ENCODE measurements around the gene FAM72C. TPM values are rescaled to one million over a fixed set of nuclear protein-coding genes. Genes with fewer than 3 reads are reported as not detected.
A peak's percentile ranks its signal among the peaks of the same experiment; 100 is the strongest.
"Not testable (repeated sequence)": the region's sequence is repeated elsewhere in the genome, so short reads cannot be mapped to it uniquely, and the experiment has no call there.

Gene FAM72C
- polyA plus RNA-seq, 6 donors from 2014 or later, result 0.20 TPM; not detected in 5

DNA sequence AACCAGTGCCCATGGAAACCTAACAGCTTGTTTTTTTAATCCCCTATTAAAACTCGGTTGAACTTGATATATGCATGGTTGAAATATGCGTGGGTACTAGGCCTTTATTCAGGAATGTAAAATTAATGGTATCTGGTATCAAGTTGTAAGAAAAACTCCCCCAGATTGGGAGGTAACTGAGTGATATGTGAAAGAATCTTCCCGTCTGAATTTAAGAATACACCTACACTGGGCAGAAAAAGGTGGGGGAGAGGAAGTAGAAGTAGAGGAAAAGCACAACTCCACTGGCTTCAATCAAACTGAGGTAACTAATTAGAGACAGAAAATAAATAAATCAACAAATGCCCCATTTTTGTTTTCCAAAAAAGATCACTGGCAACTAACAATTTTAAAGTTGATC, 15.9 kb downstream of the FAM72C start:
- DNase-seq; H3K36me3 Mint-ChIP-seq; H3K27ac Mint-ChIP-seq; H3K9me3 Mint-ChIP-seq; H3K27me3 Mint-ChIP-seq; ATAC-seq (ENCODE audit: low read depth in 2 of 2); H3K4me3 Mint-ChIP-seq; H3K4me1 Mint-ChIP-seq: not testable (repeated sequence)

DNA sequence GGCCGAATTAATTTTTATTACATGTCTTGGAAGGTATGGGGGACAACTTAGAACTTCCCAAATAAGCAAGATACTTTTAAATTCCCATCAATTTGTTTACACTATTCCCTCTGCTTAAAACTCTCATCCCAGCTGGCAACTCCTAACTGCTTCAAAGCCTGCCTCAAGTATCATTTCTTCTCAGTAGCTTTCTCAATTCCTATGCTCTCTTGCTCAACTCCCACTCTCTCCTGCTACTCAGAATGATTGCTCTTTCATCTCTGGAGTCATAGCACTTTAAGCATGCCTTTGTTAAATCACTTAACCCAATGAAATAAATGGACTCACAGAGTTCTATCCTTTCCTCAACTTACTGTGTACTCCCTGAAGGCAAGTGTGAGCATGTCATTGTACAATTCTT, 18.9 kb downstream of the FAM72C start:
- not testable (repeated sequence) for H3K9me3 Mint-ChIP-seq; H3K27me3 Mint-ChIP-seq; DNase-seq; H3K36me3 Mint-ChIP-seq; H3K4me1 Mint-ChIP-seq; H3K4me3 Mint-ChIP-seq; ATAC-seq (ENCODE audit: low read depth in 2 of 2); H3K27ac Mint-ChIP-seq

DNA sequence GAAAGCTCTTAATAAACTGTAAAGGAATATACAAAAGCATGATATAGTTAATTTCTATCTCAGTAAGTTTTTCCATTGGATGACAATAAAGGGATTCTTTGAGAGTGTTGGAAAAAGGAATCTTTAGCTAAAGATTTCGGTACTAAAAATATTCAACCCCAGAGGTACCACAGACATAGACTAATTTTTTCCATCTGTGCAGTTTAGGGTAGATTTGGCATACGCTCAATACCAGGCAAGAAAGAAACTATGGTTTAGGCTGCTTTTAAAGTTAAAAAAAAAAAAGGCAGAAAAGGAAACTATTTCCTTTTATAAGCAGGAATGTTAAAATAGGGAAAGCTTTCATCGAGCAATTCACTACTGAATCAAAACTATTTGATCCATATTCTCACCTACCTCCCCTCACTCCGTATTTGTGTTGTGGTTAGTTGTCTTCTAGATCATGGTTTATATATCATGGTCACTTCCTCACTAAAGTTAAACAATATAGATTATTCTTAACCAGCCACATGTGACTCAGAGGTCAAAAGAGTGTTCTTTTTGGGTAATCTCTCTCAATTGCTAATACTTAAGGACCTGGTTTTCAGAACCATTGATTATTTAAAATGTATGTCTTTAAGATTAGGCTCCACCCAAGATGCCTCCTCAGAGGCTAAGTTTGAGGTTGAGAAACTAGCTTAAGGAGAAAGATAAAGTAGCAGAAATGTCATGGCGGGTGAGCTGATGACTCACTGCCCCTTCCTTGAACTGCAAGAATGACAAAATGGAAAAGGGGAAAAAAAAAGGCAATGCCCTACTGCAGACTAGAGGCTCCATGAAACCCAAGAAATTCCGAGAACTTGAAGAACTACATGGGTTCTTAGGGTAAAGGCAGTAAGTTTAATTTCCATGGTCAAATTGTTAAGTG, 20.0 kb downstream of the FAM72C start:
- not testable (repeated sequence) for H3K27me3 Mint-ChIP-seq; DNase-seq; H3K27ac Mint-ChIP-seq; H3K36me3 Mint-ChIP-seq; ATAC-seq (ENCODE audit: low read depth in 2 of 2); H3K9me3 Mint-ChIP-seq; H3K4me1 Mint-ChIP-seq; H3K4me3 Mint-ChIP-seq

DNA sequence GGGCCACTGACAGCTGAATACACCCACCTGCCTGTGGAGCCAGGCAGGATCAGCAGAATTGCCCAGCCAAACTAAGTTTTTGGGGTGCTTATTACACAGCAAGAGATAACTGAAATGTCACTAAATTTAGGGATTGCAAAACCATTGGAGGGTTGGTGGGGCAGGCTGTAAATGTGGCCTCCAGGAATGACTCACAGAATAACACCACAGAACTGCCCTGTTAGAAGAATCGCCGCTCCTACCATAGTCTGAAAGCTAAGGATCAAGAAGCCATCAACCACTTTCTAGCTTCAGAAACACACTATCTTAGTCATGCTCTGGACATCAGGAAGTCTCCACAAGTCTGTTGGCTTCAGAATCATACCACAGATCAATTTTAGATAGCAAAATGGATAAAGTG, 24.0 kb downstream of the FAM72C start:
- not testable (repeated sequence) for H3K4me1 Mint-ChIP-seq; H3K4me3 Mint-ChIP-seq; ATAC-seq (ENCODE audit: low read depth in 2 of 2)

DNA sequence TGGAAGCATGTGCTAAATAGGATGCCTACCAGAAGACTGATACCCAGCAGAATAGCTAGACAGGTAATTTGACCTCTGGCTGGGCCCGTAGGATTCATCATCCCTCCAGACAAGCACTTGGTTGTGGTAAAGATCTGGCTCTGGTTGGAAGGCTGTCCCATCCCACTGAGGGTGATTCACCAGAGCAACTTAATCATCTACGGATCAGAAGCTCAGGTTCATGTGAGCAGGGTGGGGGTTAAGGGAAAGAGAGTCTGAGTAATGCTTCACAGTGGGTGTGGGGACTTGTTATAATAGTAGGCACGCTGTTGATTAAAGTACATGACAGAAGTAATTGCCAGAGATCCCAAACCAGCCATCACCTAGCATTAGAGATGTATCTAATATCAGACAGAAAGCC, 26.5 kb downstream of the FAM72C start:
- not testable (repeated sequence) for DNase-seq; H3K4me3 Mint-ChIP-seq; H3K36me3 Mint-ChIP-seq; H3K4me1 Mint-ChIP-seq; ATAC-seq (ENCODE audit: low read depth in 2 of 2); H3K27me3 Mint-ChIP-seq; H3K27ac Mint-ChIP-seq; H3K9me3 Mint-ChIP-seq

More for the DNA sequence above, 24.0 kb downstream of the FAM72C start:
- H3K9me3 Mint-ChIP-seq, H3K27me3 Mint-ChIP-seq, H3K27ac Mint-ChIP-seq, H3K36me3 Mint-ChIP-seq, DNase-seq: not testable (repeated sequence)

DNA sequence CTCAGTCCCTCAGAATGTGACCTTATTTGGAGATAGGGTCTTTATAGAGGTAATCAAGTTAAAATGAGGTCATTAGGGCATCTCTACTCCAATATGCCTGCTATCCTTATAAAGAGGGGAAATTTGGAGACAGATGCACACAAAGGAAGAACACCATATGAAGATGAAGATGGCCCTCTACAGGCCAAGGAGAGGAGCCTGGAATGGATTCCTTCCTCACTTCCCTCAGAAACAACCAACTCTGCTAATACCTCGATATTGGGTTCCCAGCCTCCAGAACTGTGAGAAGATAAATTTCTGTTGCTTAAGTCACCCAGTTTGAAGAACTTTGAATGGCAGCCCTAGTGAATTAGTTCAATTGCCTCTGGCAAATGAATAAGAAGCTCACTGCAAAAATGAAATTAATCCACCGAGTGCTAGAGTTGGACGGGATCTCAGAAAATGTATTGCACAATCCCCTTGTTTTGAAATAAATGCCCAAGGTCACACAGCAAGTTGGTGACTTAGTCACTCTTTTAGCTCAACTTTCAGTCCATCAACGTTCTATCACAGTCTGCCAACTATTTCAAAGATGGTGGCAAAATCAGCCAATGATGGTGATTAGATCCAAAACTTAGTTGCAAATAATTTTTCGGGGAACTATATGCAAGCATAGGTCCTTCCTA, 27.1 kb downstream of the FAM72C start:
- ATAC-seq (ENCODE audit: low read depth in 2 of 2); H3K9me3 Mint-ChIP-seq; H3K4me3 Mint-ChIP-seq; H3K27ac Mint-ChIP-seq; DNase-seq; H3K36me3 Mint-ChIP-seq; H3K4me1 Mint-ChIP-seq; H3K27me3 Mint-ChIP-seq: not testable (repeated sequence)

DNA sequence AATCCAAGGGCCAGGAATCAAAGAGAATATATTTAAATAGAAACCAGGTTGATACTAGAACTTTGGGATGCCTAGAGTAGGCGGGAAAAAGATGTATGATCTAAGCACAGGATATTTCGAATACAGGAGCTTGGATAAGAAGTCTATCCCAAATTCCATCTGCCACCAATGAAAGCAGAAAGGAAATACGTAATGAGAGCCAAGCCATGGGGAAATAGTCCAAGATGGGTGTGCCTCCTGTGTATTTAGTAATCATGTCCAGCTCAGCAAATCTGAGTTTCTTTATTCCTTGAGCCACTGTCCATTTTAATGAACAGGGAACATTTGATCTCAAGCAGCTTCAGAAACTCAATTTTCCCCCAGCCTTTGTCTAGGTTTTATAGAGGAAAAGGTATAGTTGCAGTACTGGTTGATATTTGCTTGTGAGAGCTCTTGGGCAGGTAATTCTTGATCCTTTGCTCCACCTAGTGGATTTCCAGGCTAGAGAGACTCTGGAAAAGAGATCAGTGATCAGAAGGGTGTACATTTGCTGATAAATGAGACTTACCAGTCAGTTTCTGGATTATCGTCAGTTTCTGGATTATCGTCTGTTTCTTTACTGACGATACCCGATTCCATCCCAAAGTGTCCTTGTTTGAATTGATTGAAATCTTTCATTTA, 28.3 kb downstream of the FAM72C start:
- not testable (repeated sequence) for H3K4me3 Mint-ChIP-seq, H3K36me3 Mint-ChIP-seq, H3K27me3 Mint-ChIP-seq, H3K4me1 Mint-ChIP-seq, H3K27ac Mint-ChIP-seq, H3K9me3 Mint-ChIP-seq, DNase-seq
- ATAC-seq (ENCODE audit: low read depth in 2 of 2), result peak in 1 of 2 donors; percentile 39

DNA sequence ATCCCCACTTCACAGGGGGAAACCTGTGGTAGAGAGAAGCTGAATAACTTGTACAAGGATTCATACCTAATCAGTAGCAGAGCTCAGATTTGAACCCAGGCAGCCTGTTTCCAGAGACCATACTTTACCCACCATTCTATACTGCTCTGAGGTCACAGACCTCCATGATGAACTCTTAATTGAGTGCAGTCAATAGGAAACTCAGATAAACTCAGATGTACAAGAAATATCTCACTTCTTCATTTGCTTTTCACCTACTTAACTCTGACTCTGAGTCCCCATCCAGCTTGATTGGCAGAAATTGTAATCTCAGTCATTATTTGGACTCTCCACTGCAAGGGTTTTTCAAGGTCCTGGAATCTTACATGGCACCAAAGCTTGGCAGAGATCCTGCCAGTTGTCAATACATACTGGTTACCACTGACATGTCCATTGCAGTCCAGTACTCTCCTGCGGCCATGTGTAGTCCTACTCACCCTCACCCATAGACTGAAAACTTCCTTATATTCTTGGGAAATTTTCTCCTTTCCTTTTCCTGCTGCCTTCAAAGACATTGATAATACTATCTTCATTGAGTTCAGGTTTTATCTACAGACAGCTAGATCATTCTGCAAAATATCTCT, 29.4 kb downstream of the FAM72C start:
- H3K9me3 Mint-ChIP-seq; H3K36me3 Mint-ChIP-seq; DNase-seq; H3K27ac Mint-ChIP-seq; ATAC-seq (ENCODE audit: low read depth in 2 of 2); H3K4me1 Mint-ChIP-seq; H3K4me3 Mint-ChIP-seq; H3K27me3 Mint-ChIP-seq: not testable (repeated sequence)

DNA sequence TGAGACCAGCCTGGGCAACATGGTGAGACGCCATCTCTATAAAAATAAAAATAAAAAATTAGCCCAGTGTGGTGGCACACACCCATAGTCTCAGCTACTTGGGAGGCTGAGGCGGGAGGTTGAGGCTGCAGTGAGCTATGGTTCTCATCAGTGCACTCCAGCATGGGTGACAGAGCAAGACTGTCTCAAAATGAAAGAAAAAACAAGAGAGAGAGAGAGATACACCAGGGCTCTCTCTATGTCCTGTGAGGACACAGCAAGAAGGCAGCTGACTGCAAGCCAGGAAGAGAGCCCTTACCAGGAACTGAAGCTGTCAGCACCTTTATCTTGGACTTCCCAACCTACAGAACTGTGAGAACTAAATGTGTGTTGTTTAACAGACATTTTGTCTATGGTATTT, 32.1 kb downstream of the FAM72C start:
- not testable (repeated sequence) for H3K4me3 Mint-ChIP-seq; H3K4me1 Mint-ChIP-seq; H3K27me3 Mint-ChIP-seq; H3K9me3 Mint-ChIP-seq; ATAC-seq (ENCODE audit: low read depth in 2 of 2); DNase-seq; H3K27ac Mint-ChIP-seq; H3K36me3 Mint-ChIP-seq

DNA sequence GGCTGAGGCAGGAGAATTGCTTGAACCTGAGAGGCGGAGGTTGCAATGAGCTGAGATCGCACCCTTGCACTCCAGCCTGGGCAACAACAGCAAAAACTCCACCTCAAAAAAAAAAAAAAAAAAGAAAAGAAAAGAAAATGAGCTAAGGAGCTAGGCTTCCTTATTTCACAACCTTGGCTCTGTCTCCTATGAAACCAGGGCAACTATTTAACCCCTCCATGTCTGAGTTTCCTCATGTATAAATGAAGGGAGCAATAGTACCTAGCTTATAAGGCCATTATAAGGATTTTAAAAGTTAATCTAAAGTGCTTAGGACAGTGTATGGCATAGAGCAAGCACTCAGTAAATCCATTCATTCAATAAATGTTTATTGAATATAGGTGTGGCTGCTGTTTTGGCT, 32.9 kb downstream of the FAM72C start:
- DNase-seq; ATAC-seq (ENCODE audit: low read depth in 2 of 2): not testable (repeated sequence)

DNA sequence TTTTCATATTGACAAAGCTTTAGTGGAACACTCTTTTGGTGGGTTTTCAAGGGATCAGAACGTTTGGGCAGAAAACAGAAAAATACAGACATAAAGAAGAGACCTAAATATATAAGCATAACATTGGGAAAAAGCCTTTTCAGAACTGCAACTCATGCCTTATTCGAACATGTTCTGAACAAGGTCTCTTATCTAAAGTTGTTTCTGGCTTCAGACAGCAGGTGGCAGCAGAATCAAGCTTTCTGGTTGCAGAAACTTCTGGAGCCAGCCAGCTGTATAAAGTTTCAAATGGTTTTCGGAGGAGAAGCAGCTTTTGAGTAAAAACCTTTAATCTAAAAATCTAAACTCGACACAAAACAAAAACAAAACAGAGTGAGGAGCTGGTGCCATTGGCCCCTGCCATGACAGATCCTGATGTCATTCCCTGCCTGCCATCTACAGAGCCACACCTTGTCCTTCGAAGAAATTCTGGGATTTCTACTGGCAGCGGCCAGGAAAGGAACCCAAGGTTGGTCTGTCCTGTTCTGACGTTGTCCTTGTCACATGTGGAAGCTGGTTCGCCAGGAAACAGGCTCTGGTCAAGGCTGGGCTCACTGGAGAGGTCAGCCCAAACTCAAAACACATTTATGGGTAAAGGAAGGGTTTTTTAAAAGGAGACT, 35.2 kb downstream of the FAM72C start:
- ATAC-seq (ENCODE audit: low read depth in 2 of 2) (peak; percentile 43 to 65), DNase-seq (peak; percentile 22)
- H3K4me1 Mint-ChIP-seq, H3K9me3 Mint-ChIP-seq, H3K4me3 Mint-ChIP-seq, H3K36me3 Mint-ChIP-seq, H3K27me3 Mint-ChIP-seq, H3K27ac Mint-ChIP-seq: not testable (repeated sequence)

More for the DNA sequence above, 32.9 kb downstream of the FAM72C start:
- H3K9me3 Mint-ChIP-seq, H3K27ac Mint-ChIP-seq, H3K4me1 Mint-ChIP-seq, H3K27me3 Mint-ChIP-seq, H3K4me3 Mint-ChIP-seq, H3K36me3 Mint-ChIP-seq: not testable (repeated sequence)

DNA sequence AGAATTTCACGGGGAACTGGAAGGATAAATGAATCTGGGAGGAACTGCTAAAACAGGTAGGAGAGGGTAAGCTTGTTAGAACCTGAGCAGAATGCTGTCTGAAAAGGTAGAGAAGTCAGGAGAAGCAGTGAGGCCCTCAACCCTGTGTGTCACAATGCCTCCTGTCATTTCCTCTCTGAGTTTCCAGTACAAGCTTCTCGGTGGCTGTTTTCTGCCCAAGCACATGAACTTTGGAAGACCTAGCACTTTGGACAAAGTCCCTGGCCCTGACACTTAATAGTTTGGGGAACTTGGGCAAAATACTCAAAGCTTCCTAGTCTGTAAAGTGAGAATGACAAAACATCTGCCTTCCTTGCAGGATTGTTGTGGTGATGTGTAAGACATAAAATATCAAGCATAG, 52.7 kb downstream of the FAM72C start:
- not testable (repeated sequence) for H3K27me3 Mint-ChIP-seq; H3K36me3 Mint-ChIP-seq; H3K27ac Mint-ChIP-seq; H3K9me3 Mint-ChIP-seq; H3K4me3 Mint-ChIP-seq; ATAC-seq (ENCODE audit: low read depth in 2 of 2); DNase-seq; H3K4me1 Mint-ChIP-seq

DNA sequence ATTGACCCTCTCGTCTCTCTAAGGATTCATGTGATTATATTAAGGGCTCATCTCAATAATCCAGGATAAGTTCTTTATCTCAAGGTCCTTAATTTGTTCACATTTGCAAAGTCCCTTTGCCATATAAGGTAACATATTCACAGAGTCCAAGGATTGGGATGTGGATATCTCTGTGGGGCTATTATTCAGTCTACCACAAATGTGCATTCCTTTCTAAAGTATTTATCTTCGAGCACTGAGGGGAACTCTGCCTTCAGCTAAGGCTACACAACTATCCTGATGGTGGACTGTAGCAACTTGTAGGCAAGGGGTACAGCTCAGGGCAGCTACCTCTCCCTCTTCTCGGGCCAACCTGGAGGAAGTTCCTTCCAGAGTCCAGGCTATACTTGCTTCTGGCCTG, 53.2 kb downstream of the FAM72C start:
- not testable (repeated sequence) for H3K27me3 Mint-ChIP-seq; H3K36me3 Mint-ChIP-seq; H3K27ac Mint-ChIP-seq; ATAC-seq (ENCODE audit: low read depth in 2 of 2); H3K4me3 Mint-ChIP-seq; H3K4me1 Mint-ChIP-seq; H3K9me3 Mint-ChIP-seq; DNase-seq
